Measurements from ENCODE around the gene SPTSSB.
A peak's percentile ranks its signal among the peaks of the same experiment; 100 is the strongest.

The SPTSSB gene

DNA sequence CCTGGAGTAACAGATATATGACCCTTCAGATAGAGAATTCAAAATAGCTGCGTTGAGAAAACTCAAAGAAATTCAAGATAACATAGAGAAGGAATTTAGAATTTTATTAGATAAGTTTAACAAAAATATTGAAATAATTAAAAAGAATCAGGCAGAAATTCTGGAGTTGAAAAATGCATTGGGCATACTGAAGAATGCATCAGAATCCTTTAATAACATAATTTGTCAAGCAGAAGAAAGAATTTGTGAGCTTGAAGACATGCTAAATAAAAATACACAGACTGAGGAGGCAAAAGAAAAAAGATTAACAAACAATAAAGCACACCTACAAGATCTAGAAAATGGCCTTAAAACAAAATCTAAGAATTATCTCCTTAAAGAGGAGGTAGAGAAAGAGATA is 50.5 kb downstream of the SPTSSB start:
- TF ChIP-seq, protein P1, sequence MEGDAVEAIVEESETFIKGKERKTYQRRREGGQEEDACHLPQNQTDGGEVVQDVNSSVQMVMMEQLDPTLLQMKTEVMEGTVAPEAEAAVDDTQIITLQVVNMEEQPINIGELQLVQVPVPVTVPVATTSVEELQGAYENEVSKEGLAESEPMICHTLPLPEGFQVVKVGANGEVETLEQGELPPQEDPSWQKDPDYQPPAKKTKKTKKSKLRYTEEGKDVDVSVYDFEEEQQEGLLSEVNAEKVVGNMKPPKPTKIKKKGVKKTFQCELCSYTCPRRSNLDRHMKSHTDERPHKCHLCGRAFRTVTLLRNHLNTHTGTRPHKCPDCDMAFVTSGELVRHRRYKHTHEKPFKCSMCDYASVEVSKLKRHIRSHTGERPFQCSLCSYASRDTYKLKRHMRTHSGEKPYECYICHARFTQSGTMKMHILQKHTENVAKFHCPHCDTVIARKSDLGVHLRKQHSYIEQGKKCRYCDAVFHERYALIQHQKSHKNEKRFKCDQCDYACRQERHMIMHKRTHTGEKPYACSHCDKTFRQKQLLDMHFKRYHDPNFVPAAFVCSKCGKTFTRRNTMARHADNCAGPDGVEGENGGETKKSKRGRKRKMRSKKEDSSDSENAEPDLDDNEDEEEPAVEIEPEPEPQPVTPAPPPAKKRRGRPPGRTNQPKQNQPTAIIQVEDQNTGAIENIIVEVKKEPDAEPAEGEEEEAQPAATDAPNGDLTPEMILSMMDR (IDR thresholded peaks at IDR 0.05; ENCODE audit: extremely low read depth, missing control alignments) = no peak
- DNase-seq (ENCODE audit: low spot score) = no peak

DNA sequence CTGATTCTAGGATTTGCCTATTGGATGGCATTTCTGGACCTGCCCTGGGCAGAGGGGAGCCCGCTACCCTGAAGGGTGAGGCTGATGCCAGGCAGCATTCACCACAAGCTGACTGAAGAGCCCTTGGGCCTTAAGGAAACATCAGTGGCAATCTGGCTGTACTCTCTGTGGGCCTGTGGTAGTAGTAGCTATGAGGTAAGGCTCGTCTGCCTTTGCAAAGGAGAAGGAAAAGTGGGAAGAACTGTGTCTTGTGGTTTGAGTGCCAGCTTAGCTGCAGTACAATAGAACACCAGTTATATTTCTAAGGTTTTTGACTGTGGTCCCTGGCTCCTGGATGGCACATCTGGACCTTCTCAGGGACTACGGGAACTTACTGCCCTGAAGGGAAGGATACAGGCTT is 51.5 kb downstream of the SPTSSB start:
- TF ChIP-seq, protein P1 (IDR thresholded peaks at IDR 0.05; ENCODE audit: extremely low read depth, missing control alignments) = no peak
- no peak for DNase-seq (ENCODE audit: low spot score)

DNA sequence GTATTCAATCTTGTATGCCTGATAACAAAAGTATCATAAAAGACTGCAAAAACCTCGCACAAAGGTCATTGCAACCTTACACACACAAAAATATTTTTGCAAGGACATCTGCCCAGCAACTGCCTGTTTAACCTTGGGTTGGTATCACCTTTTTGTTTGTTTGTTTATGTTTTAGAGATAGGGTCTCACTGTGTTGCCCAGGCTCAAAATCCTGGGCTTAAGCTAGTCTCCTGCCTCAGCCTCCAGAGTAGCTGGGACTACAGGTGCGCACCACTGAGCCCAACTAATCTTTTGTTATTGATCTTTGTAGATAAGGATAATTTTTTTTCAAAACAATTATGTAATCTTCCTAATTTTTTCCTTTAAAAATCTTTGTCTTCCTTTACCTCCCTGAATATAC is 54.2 kb downstream of the SPTSSB start:
- TF ChIP-seq, protein P1 (IDR thresholded peaks at IDR 0.05; ENCODE audit: extremely low read depth, missing control alignments) = no peak
- DNase-seq (ENCODE audit: low spot score) = no peak

DNA sequence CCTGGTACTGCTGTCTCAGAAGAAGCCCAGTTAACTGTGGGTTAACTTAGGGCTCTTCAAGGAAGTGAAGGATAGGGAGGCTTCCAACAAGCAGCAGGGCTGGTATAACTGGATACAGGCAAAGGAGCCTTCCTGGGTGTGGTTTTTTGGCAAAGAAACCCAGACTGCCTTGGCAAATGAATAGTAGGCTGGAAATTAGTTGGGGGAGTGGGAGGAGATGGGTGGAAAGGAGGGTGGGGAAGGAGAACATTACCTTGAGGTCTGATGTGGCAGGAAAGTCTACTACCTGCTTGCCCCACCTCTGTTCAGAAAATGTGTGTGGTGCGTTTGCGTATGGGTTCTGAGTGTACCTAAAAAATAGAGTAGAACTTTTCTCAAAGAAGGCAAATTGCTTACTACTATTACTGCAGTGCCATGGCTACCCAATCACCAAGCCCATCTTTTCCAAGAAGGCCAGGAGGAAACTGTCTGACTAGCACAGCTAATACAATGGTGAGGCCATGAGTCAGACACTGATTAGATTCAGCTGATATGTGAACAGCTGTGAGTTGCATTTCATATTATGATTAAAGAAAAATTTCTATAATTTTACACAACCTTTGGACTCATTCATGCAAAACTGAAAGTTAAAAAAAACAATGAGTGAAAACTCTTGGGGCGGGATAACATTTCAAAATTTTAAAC is 55.2 kb downstream of the SPTSSB start:
- no peak for DNase-seq (ENCODE audit: low spot score)
- TF ChIP-seq, protein P1 (IDR thresholded peaks at IDR 0.05; ENCODE audit: extremely low read depth, missing control alignments) = no peak

DNA sequence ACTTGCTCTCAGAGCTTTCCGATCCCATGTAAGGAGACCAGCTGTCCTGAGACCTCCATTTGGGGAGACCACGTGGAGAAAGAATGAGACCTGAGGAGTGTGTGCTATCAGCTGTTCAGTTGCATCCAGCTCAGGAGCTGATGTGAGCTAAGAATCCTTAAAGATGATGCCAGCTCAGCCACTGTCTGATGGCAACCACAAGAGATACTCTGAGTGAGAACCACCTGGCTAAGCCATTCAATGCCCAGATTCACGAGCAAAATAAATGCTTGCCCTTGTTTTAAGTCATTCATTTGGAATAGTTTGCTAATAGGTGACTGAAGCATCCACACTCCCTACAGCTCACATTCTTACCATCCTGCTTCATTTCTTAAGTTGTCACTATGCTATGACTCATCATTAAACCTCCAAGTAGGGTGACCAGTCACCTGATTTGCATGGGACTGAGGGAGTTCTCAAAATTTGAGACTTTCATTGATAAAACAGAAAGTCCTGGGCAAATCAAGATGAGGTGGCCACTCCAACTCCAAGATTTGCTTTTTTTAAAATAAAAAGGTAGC is 56.4 kb downstream of the SPTSSB start:
- no peak for DNase-seq (ENCODE audit: low spot score)
- TF ChIP-seq, protein P1 (IDR thresholded peaks at IDR 0.05; ENCODE audit: extremely low read depth, missing control alignments) = no peak

DNA sequence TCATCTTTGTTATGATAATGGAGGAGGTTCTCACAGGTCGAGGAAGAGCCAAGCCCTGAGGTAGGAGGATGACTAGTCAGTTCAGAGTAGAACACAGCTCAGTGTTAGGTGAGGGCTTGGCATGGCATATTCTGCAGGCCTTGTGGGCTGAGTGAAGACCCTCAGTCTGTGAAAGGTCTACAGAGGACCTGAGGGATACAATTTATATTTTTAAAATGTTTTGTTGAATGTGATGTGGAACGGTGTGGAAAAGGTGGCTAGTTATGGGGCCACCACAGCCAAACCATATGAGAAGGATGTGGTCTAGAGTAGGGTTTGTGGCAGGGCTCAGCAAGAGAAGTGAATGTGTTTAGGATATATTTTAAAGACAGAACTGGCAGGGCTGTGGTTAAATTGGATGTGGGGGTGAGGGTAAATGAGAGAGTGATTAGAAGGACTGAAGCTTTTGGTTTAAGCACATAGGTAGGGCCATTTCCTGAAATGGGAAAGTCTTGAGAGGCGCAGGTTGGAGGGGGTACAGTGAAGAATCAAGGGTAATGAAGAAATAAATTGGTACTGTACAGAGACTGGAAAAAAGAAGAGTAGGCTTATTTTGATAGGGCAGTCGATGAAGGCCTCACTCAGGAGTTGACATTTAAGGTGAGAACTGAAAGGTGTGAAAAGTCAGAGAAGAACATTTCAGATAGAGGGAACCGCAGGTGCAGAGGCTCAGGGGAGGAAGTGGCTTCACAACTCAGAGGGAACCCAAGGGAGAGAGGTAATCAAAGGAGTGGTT is 60.5 kb downstream of the SPTSSB start:
- peak; percentile 6 for DNase-seq (ENCODE audit: low spot score)

More for the DNA sequence above, 60.5 kb downstream of the SPTSSB start:
- TF ChIP-seq, protein P1 (IDR thresholded peaks at IDR 0.05; ENCODE audit: extremely low read depth, missing control alignments) = no peak
